Activated CD4-positive, alpha-beta T cell treated with anti-CD3 and anti-CD28 coated beads, Interleukin-2, Interleukin-6, amounts not matched to agents 100 ng/mL and 50 ng/mL, durations not matched to agents 16 hours and 8 hours (primary cell): Measurements from ENCODE around the gene PWWP2B.
"Not testable (repeated sequence)": the region's sequence is repeated elsewhere in the genome, so short reads cannot be mapped to it uniquely, and the experiment has no call there.

Experiments
- DNase-seq: peaks from one replicate; pipeline ENCODE4 v3.0.0-alpha.2; 2020

Gene PWWP2B

DNA sequence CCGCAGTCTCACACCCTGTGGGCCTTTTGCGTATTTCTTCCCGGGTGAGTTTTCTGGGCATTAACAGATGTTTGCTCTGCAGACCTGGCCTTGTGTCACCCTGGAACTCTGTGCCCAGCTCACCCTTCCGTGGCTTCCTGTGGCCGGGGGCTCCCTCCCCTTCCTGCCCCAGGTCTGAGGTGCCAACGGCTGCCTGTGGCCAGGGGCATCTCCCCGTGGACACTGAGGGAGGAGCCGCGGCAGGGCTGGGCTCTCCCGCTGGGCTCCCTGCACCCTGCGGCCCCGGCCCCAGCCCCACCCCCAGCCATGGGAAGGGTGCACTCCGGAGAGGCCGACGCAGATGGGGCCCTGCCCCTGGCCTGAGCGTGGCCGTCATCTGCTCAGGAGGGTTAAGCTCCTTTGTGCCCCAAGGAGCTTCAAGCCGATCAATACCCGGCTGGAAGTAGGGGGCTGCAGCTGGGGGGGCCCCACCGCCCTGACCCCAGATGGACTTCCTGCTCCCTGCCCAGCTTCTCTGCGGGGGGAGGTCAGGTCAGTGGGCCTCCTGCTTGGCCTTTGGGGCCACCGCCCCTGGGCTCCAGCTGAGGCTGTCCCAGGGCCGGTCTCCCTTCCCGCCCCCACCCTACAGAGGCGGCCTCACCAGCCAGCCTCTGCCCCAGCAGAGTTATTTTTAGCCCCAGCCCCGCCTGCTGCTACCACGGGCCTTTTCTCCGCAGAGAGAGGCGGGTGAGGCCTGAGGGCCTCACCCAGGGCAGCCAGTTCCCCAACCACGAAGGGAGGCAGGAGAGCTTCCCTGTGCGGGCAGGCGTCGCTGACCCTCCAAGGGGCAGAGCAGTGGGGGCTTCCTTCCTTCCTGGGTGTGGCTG, 24.2 kb downstream of the PWWP2B start:
- DNase-seq, result no peak

DNA sequence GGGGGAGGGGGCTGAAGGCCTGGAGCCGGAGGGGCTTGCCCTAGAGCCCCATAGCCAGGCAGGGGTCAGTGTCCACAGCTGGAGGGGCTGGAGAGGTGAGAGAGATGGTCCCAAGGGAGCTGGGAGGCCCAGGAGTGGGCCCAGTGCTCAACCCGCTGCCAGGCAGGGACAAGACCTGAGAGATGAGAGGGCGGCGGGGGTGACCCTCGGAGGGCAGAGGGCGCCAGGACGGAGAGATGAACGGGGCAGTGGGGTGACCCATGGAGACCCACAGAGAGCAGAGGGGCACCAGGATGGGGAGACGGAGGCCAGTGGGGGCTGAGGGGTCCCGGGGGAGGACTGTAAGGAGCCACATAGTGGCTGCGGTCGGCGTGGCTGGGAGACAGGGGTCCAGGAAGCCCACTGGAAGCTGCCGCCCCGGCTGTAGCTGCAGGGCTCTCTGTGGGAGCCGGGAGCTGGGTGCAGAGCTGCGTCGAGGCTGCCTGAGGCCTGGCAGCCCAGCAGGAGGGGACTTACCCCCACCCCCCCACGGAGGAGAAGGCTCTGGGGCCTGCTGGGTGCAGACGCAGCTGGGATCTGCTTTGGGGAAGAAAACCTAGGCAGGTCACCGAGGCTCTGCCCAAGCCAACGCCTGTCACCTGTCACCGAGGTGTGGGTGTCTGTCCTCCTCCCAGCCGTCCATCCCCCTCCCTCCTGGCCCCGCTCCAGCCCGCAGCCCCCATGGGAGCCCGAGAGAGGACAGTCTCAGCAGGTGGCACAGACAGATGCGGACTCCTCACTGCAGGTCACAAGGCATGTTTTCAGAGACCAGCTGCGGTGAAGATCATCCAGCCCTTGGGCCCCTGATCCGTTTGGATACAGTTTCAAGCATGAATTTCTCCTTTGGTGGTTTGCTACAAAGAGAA, 25.1 kb downstream of the PWWP2B start:
- DNase-seq, result no peak

DNA sequence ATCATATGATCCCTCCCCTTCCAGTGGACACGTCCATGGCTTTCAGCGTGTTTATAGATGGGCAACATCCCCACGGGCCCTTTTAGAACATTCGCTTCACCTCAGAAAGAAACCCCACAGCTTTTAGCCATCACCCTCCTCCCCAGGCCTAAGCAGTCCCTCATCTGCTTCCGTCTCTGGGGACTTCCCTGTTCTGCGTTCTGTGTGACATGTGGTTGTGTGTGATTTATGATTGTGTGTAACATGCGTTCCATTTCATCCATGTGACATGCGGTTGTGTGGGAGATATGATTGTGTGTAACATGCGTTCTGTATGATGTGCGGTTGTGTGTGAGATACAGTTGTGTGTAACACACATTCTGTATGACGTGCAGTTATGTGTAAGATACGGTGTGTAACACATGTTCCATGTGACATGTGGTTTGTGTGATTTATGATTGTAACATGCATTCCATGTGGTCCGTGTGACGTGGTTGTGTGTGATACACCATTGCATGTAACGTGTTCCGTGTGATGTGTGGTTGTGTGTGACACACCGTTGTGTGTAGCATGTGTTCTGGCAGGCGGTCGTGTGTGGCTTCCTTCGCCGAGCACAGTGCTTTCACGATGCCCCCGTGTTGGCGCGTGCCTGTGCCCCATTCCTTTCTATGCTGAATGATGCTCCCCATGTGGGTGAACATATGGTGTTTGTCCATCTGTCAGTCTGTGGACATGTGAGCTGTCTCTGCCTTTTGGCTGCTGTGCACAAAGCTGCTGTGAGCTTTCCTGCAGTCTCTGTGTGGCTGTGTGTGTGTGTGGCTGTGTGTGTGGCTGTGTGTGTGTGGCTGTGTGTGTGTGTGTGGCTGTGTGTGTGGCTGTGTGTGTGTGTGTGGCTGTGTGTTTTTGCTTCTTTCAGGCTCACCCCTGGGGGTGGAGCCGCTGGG, 26.2 kb downstream of the PWWP2B start:
- no peak for DNase-seq

DNA sequence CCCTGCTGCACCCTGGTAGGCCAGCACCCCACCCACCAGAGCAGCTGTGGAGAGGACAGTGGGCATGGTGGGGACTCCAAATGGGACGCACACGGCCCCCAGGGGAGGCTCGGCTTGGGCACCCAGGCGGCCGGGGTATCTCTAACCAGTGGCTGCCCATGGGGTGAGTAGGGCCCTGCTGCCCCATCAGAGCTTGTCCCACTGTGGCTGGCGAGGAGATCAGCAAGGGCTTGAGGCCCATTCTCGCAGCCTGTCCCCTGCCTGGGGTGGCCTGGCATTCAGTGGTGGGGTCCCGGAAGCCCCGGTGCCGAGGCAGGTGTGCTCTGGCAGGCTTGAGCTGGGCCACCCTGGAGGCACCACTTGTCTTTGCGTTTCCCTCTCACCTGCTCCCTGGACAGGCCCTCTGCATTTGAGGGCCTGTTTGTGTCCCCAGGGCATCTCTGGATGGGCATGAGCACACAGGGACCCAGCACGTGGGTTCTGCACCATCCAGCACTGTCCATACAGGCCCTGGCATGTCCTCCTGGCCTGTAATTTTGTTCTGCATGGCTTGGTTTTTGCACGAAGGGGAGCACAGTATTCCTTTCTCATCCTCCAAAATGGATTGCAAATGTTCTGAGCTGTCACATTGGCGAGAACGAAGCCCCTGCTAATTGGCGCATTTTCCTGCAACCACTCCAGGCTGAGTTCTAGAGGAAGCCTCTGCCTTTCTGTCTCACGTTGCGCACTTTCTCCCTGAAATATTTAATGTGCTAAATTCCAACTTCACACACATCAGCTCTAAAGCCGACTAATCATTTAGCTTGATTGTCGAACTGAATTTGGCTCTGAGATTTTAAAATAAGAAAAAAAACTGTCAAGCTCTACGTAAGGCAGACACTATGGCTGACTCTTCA, 27.2 kb downstream of the PWWP2B start:
- no peak for DNase-seq

DNA sequence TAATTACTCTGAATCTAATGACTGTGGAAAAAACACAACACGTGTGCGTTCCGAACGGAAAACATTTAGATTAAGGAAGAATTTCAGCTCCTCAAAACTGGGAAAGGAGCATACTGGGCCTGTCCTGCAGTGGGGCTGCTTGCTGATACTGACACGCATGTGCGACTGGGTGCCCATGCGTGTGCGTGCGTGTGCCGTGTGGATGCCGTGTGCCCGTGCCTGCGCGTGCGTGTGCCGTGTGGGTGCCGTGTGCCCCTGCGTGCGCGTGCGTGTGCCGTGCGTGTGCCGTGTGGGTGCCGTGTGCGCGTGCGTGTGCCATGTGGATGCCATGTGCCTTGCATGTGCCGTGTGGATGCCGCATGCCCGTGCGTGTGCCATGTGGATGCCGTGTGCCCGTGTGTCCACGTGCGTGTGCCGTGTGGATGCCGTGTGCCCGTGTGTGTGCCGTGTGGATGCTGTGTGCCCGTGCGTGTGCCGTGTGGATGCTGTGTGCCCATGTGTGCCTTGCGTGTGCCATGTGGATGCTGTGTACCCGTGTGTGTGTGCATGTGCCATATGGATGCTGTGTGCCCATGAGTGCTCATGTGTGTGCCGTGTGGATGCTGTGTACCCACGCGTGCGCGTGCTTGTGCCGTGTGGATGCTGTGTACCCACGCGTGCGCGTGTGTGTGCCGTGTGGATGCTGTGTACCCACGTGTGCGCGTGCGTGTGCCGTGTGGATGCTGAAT, 28.2 kb downstream of the PWWP2B start:
- DNase-seq, result no peak

DNA sequence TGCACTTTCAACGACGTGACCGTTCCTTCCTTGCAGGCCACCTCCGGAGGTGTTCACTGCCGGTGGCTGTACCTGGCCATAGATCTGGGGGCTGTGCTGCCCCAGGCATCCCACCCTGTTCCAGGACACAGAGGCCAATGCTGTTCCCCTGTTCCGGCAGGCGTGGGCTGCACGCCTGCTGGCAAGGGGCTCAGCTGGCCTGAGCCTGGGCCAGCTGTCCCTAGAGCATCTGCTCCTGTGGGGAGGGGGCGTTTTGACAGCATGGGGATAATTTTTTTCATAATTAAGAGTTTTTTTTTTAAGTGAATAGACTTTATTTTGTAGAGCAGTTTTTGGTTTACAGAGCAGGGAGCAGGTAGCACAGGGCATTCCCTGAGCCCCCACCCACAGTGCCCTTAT, 28.8 kb downstream of the PWWP2B start:
- no peak for DNase-seq

DNA sequence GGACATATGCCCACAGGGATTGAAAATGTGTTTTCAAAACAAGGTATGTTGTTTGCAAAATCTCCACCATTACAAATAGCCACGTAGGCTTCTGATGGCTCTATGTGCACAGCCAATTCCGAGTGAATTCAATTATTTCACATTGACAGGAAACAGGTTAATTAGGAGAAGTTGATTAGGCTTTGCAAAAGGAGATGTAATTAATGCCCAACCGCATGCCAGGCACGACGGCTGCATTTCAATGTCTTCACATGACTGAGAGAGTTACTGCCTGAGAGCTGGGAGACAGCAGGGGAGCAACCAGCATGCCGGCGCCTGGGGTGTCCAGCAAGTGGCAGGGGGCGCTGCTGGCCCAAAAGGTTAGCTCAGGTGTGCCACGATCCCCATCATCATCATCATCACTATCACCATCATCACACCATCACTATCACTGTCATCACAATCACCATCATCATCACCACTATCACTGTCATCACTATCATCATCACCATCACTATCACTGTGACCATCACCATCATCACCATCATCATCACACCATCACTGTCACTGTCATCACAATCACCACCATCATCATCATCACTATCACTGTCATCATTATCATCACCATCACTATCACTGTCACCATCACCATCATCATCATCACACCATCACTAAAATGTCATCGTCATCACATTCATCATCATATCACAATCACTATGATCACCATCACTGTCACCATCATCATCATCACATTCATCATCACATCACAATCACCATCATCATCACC, 30.2 kb downstream of the PWWP2B start:
- no peak for DNase-seq

DNA sequence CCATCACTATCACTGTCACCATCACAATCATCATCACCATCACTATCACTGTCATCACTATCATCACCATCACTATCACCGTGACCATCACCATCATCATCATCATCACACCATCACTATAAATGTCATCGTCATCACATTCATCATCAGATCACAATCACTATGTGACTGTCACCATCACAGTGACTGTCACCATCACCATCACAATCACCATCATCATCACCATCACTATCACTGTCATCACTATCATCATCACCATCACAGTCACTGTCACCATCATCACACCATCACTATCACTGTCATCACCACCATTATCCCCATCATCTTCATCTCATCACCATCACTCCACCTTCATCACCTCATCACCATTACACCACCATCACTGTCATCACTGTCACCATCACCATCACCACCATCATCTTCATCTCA, 31.0 kb downstream of the PWWP2B start:
- no peak for DNase-seq

DNA sequence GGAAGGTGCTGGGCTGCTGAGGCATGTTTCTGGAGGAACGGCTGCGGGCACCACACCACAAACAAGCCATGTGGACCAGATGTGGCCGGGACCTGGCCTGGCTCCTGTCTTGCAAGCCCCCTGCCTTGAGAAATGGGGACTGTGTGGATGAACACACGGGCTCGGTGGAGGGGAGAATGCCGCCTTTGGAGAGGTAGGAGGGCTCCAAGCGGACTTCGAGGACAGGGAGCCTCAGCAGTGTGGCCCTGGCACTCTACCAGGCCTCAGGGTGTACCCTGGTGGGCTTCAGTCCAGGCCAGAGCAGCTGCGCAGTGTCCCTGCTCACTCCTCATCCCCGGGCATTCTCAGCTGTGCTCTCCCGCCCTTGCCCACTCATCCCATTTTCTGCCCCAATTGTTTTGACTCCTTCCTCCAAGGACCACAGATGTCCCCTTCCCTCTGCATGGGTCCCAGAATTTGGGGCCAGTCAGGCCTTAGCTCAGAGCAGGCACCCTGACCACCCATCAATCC, 31.5 kb downstream of the PWWP2B start:
- DNase-seq, result no peak

DNA sequence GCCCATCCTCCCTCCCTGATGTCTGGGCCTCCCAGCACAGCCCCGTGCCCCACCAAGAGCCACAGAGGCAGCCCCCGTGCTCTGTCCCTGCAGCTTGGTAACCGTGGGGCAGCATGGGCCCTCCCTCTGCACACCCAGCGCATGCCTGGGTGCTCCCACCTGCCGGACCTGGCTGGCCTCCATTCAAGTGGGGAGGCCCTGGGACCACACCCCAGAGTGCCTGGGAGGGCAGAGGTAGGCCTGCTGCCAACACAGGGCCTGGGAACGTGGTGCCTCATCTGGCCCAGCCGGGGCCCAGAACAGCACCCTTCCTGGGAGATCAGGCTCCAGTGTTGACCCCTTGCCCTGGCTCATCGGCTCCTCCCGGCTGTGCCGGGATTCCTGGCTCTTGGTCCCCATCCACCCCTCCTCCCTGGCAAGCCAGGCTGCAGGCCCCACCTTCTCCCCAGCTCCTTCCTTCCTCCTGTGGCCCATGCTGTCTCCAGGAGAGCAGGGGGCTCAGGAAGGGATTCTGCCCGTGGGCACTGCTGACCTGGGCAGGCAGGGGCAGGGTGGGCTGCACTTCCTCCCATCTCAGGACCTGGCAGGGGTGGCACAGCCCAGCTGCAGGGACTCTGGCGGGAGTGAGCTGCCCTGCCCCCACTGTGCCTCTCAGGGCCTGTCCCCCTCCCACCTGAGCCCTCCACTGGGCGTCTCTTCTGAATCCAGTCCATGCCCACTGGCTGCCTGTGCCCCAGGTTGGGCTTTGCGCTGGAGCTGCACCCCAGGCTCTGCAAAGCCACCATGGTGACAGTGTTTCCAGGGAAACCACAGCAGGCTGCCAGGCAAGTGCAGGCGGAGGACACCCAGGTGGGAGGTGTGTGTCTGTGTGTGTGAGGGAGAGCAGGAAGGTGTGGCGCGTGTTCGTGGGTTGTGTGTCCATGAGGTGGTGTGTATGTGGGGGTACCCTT, 32.6 kb downstream of the PWWP2B start:
- no peak for DNase-seq

DNA sequence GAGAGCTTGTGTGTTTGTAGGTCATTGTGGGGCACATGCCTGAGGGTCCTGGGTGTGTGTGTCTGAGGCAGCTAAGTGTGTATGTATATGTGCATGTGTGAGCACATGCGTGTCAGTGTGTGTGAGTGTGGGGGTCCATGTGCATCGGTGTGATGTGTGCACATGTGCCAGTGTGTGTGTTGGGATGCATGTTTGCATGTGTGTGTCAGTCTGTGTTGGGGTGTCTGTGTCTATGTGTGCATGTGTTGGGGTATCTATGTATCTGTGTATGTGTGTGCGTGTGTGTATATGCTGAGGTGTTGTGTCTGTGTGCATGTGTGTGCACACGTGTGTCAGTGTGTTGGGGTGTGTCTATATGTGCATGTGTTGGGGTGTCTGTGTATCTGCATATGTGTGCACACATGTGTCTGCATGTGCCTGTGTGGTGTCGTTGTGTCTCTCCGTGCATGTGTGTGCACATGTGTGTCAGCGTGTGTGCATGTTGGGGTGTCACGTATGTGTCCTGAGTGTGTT, 33.3 kb downstream of the PWWP2B start:
- no peak for DNase-seq

DNA sequence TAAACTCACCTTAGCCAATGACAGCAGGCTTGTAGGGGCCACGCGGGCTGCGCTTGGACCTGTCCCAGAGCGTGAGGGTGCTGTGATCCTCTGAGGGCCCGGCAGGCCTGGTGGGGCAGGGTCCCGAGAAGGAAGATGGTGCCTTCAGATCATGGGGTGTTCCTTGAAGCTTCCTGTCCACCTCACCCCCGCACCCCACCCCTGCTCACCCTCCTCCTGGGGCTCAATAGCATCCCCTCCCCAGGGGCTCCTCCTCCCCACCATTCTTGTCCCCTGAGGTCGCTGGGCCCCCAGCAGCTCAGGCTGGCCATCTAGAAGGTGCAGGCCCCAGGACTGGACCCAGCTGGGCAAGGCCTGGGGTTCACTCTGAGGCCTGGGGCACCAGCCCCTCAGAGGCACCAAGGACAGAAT, 33.9 kb downstream of the PWWP2B start:
- DNase-seq, result no peak

DNA sequence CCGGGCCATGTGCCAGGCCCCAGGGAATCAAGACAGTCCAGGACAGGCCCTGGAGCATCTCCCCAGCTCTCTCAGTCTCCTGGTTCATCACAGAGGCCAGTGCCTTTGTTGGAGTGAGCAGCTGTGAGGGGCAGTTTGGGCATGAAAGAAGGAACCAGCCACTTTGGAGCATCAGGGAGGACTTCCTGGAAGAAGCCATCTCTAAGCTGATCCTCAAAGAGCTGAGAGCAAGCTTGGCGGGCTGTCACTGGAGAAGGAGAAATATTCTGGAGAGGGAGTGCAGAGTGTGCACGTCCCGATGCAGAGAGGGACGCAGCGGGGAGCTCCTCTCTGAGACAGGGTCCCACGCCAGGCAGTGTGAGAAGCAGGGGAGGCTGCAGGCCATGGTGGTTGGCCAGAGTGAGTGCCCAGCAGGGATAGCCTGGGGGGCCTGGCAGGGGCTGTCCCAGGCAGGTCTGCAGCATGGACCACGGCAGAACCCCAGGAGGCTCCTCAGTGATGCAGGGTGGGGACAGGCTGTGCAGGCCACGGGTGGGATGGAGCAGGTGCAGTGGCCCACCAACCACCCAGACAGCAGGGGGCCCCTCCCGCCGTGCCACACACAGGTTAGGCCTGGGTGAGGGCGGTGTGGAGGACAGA, 34.7 kb downstream of the PWWP2B start:
- no peak for DNase-seq

DNA sequence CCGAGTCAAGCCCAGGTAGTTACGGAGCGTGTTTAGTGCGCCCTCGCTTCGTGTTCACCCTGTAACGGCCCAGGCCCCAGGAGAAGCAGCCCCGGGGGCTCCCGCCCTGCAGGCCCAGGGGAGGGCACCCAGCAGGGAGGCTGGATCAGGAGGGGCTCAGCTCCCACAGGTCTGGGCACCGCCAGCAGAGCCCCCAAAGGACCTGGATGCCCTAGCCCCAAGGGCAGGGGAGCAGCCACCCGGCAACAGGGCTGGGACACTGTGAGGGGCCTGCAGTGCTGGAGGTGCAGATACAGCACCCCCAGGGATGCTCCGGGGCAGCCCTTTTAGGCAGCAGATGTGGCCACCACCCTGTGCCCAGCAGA, 35.2 kb downstream of the PWWP2B start:
- no peak for DNase-seq

DNA sequence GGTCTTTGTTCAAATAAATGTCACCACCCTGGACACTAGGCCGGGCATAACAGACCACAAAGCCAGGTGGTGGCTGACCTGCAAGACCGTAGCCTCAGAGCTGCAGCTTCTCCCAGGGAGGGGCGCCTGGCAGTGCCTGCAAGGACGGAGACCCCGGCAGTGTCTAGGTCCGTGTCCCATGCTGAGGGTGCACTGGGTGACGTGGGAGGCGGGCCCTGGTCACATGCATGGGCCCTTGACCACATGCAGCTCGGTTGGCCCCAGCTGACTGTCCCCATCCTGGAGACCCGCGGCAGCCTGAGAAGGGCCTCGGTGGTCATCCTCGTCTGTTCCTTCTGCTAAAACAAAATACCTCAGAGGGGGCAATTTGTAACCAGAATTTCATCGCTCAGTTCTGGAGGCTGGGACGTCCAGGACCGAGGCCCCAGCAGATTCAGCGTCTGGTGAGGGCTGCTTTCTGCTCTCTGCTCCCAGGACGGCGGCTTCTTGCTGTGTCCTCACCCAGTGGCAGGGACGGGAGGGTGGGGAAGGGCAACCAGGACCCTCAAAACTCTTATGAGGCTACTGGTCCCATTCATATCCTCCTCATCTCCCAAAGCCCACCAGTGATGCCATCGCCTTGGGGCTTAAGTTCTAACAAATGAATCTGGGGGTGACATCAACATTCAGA, 36.8 kb downstream of the PWWP2B start:
- DNase-seq, result no peak

DNA sequence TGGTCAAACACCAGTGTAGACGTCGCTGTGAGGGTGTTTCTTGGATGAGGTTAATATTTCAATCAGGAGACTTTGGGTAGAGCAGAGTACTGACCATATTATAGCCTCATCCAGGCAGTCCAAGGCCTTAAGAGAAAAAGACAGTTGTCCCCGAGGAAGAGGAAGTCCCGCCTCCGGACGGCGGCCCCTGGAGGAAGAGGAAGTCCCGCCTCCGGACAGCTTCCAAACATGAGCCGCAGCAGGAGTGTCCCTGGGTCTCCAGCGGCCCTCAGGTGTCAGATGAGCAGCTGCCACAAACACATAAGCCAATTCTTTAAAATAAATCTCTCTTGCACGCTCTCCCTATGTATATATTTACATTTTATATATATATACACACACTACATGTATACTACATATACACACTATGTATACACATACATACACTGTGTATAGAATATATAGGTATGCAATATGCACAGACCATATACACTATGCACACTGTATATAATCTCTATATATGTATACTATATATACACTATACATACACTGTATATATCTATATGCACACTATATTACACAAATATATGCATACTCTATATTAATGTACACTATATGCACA, 37.5 kb downstream of the PWWP2B start:
- peak; percentile 67 for DNase-seq

DNA sequence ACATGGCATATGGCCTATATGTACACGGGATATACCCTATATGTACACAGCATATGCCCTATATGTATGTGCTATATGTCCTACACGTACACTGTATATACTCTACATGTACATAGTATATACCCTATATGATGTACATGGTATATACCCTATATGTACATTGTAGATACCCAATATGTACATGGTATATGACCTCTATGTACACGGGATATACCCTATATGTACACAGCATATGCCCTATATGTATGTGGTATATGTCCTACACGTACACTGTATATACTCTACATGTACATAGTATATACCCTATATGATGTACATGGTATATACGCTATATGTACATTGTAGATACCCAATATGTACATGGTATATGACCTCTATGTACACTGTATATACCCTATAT, 38.3 kb downstream of the PWWP2B start:
- not testable (repeated sequence) for DNase-seq
